Measurements from ENCODE around the gene RNPEPL1. TPM values are rescaled to one million over a fixed set of nuclear protein-coding genes. Genes with fewer than 3 reads are reported as not detected.

The RNPEPL1 gene
- total RNA-seq, 1 experiment from 2014 or later: 88.2 TPM

Other genes with a start within 250 kb of the RNPEPL1 start
- gene GPC1, start 132.8 kb upstream of the RNPEPL1 start, total RNA-seq (2021; ENCODE audit: unreplicated experiment): 88.7 TPM
- 19.5 TPM for gene ANKMY1, start 10.5 kb upstream of the RNPEPL1 start, total RNA-seq (2021; ENCODE audit: unreplicated experiment)
- gene DUSP28, start 8.1 kb upstream of the RNPEPL1 start, total RNA-seq (2021; ENCODE audit: unreplicated experiment): 10.7 TPM
- 38.6 TPM for gene CAPN10, start 18.2 kb downstream of the RNPEPL1 start, total RNA-seq (2021; ENCODE audit: unreplicated experiment)
- gene GPR35, start 57.0 kb downstream of the RNPEPL1 start, total RNA-seq (2021; ENCODE audit: unreplicated experiment): 1.3 TPM
- gene AQP12B, start 114.4 kb downstream of the RNPEPL1 start, total RNA-seq (2021; ENCODE audit: unreplicated experiment): not detected
- not detected for gene AQP12A, start 123.4 kb downstream of the RNPEPL1 start, total RNA-seq (2021; ENCODE audit: unreplicated experiment)